Stimulated activated memory B cell treated with anti-CD40 and anti-IgM and Interleukin-4, amounts not matched to agents 10 μg/mL and 1 μg/mL and 100 μg/mL, for 72 hours (primary cell): ENCODE results near the gene NAALAD2.
A peak's percentile ranks its signal among the peaks of the same experiment; 100 is the strongest.
"Not testable (repeated sequence)": the region's sequence is repeated elsewhere in the genome, so short reads cannot be mapped to it uniquely, and the experiment has no call there.

Source experiments
- ATAC-seq: fragments of 150-1000 bp; cut with Tn5 transposase; 2 replicates; pipeline ENCODE4 v1.10.0; 2021
- H3K27ac Mint-ChIP-seq: one replicate; pipeline ENCODE4 v1.8.0; 2022; ENCODE audit warnings: mild to moderate bottlenecking, mixed read lengths
- H3K27me3 Mint-ChIP-seq: one replicate; pipeline ENCODE4 v1.8.0; 2022; ENCODE audit warnings: mixed read lengths
- H3K36me3 Mint-ChIP-seq: one replicate; pipeline ENCODE4 v1.8.0; 2022; ENCODE audit warnings: mixed read lengths
- H3K4me1 Mint-ChIP-seq: one replicate; pipeline ENCODE4 v1.8.0; 2022; ENCODE audit warnings: mixed read lengths
- H3K4me3 Mint-ChIP-seq: one replicate; pipeline ENCODE4 v1.8.0; 2022; ENCODE audit warnings: mild to moderate bottlenecking, moderate library complexity, mixed read lengths
- H3K9me3 Mint-ChIP-seq: one replicate; pipeline ENCODE4 v1.8.0; 2022; ENCODE audit warnings: mixed read lengths

Gene NAALAD2

DNA sequence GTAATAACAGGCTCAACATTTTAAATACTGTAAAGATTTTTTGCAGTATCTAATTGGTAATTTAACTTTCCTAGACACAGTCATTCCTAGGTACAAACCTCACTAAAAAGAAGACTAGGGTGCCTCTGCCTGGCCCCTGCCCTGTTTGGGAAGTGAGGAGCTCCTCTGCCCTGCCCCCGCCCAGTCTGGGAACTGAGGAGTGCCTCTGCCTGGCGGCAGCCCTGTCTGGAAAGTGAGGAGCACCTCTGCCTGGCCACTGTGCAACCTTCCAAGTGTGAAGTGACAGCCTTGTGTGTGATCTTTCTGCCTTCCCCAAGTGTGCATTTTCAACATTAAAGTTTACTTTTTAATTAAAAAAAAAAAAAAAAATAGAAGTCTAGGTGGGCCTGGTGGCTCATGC, 84.1 kb downstream of the NAALAD2 start:
- H3K9me3 Mint-ChIP-seq = no peaks in the 10 kb centered on the region
- H3K4me3 Mint-ChIP-seq = no peak overlapping the region
- H3K36me3 Mint-ChIP-seq = peaks cover 18% of the 10 kb centered on the region
- no peak for ATAC-seq
- no peaks in the 10 kb centered on the region for H3K27me3 Mint-ChIP-seq
- no peak overlapping the region for H3K27ac Mint-ChIP-seq
- peaks cover 58% of the 10 kb centered on the region for H3K4me1 Mint-ChIP-seq

- H3K27me3 Mint-ChIP-seq = no peaks in the 10 kb centered on the region
- peak overlapping the region; percentile 95 for H3K27ac Mint-ChIP-seq
- peaks cover 18% of the 10 kb centered on the region for H3K36me3 Mint-ChIP-seq
- H3K4me1 Mint-ChIP-seq = peaks cover 64% of the 10 kb centered on the region
- H3K9me3 Mint-ChIP-seq = no peaks in the 10 kb centered on the region
- no peak overlapping the region for H3K4me3 Mint-ChIP-seq
- no peak for ATAC-seq
Measured at GRCh38 chr11:90219438-90219837, 85.0 kb downstream of the NAALAD2 start.

DNA sequence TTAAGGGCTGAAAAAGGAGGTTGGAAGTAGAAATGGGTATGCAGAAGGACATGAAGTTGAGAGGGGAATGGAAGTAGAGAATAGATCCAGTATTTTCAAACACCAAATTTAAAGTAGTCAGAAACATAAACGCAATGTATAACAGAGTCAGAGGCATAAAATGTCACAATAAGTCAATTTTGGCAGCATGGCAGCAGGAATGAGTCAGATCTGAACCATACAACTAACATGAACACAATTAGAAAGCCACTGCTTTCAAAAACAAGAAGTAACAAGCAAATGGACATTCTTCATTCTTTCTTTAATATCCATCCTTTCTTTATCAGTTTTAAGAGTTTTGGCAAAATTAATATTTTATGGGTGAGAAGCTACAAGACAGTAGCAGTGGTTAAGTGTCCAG, 85.9 kb downstream of the NAALAD2 start:
- Mint-ChIP-seq H3K27ac (peak overlapping the region; percentile 95), H3K4me3 (peak overlapping the region; percentile 100), H3K27me3 (no peaks in the 10 kb centered on the region), H3K9me3 (no peaks in the 10 kb centered on the region), H3K4me1 (peaks cover 64% of the 10 kb centered on the region), H3K36me3 (peaks cover 18% of the 10 kb centered on the region)
- no peak for ATAC-seq

- no peaks in the 10 kb centered on the region for H3K9me3 Mint-ChIP-seq
- peak overlapping the region; percentile 100 for H3K4me3 Mint-ChIP-seq
- H3K27me3 Mint-ChIP-seq = no peaks in the 10 kb centered on the region
- H3K4me1 Mint-ChIP-seq = peaks cover 56% of the 10 kb centered on the region
- peak overlapping the region; percentile 95 for H3K27ac Mint-ChIP-seq
- H3K36me3 Mint-ChIP-seq = peaks cover 9% of the 10 kb centered on the region
- ATAC-seq = no peak
Measured at GRCh38 chr11:90221803-90222458, 87.5 kb downstream of the NAALAD2 start.

- H3K27ac Mint-ChIP-seq = peak within 1 kb of the TSS; percentile 95
- H3K36me3 Mint-ChIP-seq = peaks cover 9% of the 10 kb centered on the region
- ATAC-seq = peak; percentile 98
- H3K4me3 Mint-ChIP-seq = peak within 1 kb of the TSS; percentile 100
- no peaks in the 10 kb centered on the region for H3K9me3 Mint-ChIP-seq
- peaks cover 56% of the 10 kb centered on the region for H3K4me1 Mint-ChIP-seq
- no peaks in the 10 kb centered on the region for H3K27me3 Mint-ChIP-seq
Measured at GRCh38 chr11:90222459-90223247, 88.2 kb downstream of the NAALAD2 start, which contains the start of gene CHORDC1. CHORDC1 (minus strand) TSS chr11:90223049; CDS start chr11:90222954, 95 bp downstream.

- peak; percentile 77 for ATAC-seq
- H3K27ac Mint-ChIP-seq = peak overlapping the region; percentile 95
- H3K9me3 Mint-ChIP-seq = no peaks in the 10 kb centered on the region
- H3K4me3 Mint-ChIP-seq = peak overlapping the region; percentile 100
- H3K27me3 Mint-ChIP-seq = no peaks in the 10 kb centered on the region
- peaks cover 9% of the 10 kb centered on the region for H3K36me3 Mint-ChIP-seq
- peaks cover 50% of the 10 kb centered on the region for H3K4me1 Mint-ChIP-seq
Measured at GRCh38 chr11:90223248-90223585, 88.8 kb downstream of the NAALAD2 start.

DNA sequence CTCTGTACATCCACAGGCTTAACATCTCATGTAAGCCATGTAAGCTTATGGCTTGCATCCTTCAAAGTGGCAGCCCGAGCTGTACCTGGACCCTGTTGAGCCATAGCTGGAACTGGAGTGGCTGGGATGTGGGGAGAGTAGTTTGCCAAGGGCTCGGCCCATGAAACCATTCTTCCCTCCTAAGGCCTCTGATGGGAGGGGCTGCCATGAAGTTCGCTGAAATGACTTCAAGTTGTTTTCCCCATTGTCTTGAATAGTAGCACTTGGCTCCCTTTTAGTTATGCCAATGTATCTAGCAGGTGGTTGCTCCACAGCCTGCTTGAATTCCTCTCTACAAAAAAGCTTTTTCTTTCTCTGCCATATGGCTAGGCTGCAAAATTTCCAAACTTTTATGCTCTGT, 93.6 kb downstream of the NAALAD2 start:
- peaks cover 13% of the 10 kb centered on the region for H3K36me3 Mint-ChIP-seq
- peaks cover 10% of the 10 kb centered on the region for H3K27me3 Mint-ChIP-seq
- ATAC-seq = no peak
- H3K4me3 Mint-ChIP-seq = no peak overlapping the region
- peaks cover 12% of the 10 kb centered on the region for H3K9me3 Mint-ChIP-seq
- H3K27ac Mint-ChIP-seq = no peak overlapping the region
- H3K4me1 Mint-ChIP-seq = peaks cover 10% of the 10 kb centered on the region

- H3K9me3 Mint-ChIP-seq = peaks cover 12% of the 10 kb centered on the region
- H3K4me3 Mint-ChIP-seq = no peak overlapping the region
- no peaks in the 10 kb centered on the region for H3K4me1 Mint-ChIP-seq
- ATAC-seq = no peak
- no peak overlapping the region for H3K27ac Mint-ChIP-seq
- peaks cover 13% of the 10 kb centered on the region for H3K36me3 Mint-ChIP-seq
- H3K27me3 Mint-ChIP-seq = peaks cover 10% of the 10 kb centered on the region
Measured at GRCh38 chr11:90229791-90230190, 95.3 kb downstream of the NAALAD2 start.

- H3K36me3 Mint-ChIP-seq = peaks cover 4% of the 10 kb centered on the region
- H3K4me3 Mint-ChIP-seq = no peak overlapping the region
- H3K4me1 Mint-ChIP-seq = no peaks in the 10 kb centered on the region
- no peak for ATAC-seq
- H3K27ac Mint-ChIP-seq = no peak overlapping the region
- peaks cover 7% of the 10 kb centered on the region for H3K27me3 Mint-ChIP-seq
- peaks cover 3% of the 10 kb centered on the region for H3K9me3 Mint-ChIP-seq
Measured at GRCh38 chr11:90234977-90235376, 100.5 kb downstream of the NAALAD2 start.

DNA sequence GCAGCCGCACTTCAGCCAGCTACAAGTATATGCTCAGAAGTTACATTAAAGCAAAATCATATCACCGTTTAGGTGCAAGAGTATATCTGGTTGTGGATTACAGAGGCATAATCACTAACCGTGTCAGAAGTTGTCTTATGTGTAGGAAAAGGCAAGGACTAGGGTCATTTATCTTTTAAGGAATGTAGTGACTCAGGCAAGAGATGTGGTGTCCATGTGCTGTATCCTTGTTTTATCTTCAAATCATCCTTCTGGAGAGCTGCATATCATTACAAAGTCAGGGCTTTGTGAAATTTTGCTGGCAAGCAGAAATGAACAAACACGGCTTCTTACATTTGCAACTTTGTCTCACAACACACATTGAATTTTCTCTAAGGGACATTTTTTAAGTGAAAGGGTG, 101.1 kb downstream of the NAALAD2 start:
- Mint-ChIP-seq H3K9me3 (no peaks in the 10 kb centered on the region), H3K27me3 (peaks cover 1% of the 10 kb centered on the region), H3K36me3 (no peaks in the 10 kb centered on the region)

DNA sequence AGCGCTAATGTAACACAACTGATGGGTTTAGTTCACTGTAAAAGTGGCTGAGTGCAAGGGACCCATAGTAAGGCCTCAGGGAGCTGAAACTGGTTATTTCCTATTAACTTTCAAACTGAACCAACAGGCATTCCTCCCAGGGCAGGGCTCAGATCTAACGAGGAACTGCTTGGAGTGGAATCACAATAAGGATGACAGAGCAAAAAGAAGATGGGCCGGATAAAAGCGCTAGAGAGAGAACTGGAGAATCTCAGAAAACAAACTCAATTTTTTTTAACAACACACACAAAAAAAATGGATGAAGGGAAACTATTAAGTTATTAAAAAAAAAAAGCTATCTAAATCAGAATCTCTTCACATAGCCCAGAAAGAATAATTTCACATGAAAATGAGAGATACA, 102.5 kb downstream of the NAALAD2 start:
- no peak for ATAC-seq
- Mint-ChIP-seq H3K9me3 (no peaks in the 10 kb centered on the region), H3K36me3 (no peaks in the 10 kb centered on the region), H3K27ac (no peak overlapping the region), H3K4me3 (no peak overlapping the region), H3K27me3 (peaks cover 10% of the 10 kb centered on the region), H3K4me1 (no peaks in the 10 kb centered on the region)

More for the DNA sequence above, 101.1 kb downstream of the NAALAD2 start:
- no peak for ATAC-seq
- Mint-ChIP-seq H3K4me1 (no peaks in the 10 kb centered on the region), H3K4me3 (no peak overlapping the region), H3K27ac (no peak overlapping the region)

DNA sequence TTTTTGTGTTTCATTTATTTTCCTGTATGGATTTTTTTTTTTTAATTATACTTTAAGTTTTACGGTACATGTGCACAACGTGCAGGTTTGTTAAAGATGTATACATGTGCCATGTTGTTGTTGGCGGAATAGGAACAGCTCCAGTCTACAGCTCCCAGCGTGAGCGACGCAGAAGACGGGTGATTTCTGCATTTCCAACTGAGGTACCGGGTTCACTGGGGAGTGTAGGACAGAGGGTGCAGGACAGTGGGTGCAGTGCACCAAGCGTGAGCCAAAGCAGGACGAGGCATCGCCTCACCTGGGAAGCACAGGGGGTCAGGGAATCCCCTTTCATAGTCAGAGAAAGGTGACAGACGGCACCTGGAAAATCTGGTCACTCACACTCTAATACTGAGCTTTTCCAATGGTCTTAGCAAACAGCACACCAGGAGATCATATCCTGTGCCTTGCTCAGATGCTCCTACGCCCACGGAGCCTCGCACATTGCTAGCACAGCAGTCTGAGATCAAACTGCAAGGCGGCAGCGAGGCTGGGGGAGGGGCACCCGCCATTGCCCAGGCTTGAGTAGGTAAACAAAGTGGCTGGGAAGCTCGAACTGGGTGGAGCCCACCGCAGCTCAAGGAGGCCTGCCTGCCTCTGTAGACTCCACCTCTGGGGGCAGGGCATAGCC, 105.6 kb downstream of the NAALAD2 start:
- H3K4me3 Mint-ChIP-seq, H3K36me3 Mint-ChIP-seq, H3K9me3 Mint-ChIP-seq, ATAC-seq, H3K4me1 Mint-ChIP-seq, H3K27ac Mint-ChIP-seq: not testable (repeated sequence)
- peaks cover 28% of the 10 kb centered on the region for H3K27me3 Mint-ChIP-seq

DNA sequence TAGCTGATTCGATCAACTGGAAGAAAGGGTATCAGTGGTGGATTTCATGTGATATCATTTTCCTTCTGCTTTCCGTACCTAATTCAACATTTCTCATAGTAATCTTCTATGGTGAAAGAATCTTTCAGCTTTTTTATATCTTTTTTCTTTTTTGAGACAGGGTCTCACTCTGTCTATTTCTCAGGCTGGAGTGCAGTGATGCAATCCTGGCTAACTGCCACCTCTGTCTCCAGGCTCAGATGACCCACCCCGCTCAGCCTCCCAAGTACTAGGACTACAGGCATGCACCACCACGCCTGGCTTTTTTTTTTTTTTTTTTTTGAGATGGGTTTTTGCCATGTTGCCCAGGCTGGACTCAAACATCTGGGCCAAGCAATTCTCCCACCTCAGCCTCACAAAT, 107.0 kb downstream of the NAALAD2 start:
- no peak overlapping the region for H3K27ac Mint-ChIP-seq
- H3K4me1 Mint-ChIP-seq = no peaks in the 10 kb centered on the region
- no peak overlapping the region for H3K4me3 Mint-ChIP-seq
- H3K36me3 Mint-ChIP-seq = no peaks in the 10 kb centered on the region
- no peak for ATAC-seq
- peaks cover 37% of the 10 kb centered on the region for H3K27me3 Mint-ChIP-seq
- no peaks in the 10 kb centered on the region for H3K9me3 Mint-ChIP-seq
